ENCODE data around the gene ATF2. TPM values are rescaled to one million over a fixed set of nuclear protein-coding genes. Genes with fewer than 3 reads are reported as not detected.

ATF2 gene, protein sequence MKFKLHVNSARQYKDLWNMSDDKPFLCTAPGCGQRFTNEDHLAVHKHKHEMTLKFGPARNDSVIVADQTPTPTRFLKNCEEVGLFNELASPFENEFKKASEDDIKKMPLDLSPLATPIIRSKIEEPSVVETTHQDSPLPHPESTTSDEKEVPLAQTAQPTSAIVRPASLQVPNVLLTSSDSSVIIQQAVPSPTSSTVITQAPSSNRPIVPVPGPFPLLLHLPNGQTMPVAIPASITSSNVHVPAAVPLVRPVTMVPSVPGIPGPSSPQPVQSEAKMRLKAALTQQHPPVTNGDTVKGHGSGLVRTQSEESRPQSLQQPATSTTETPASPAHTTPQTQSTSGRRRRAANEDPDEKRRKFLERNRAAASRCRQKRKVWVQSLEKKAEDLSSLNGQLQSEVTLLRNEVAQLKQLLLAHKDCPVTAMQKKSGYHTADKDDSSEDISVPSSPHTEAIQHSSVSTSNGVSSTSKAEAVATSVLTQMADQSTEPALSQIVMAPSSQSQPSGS
- polyA plus RNA-seq (ENCODE audit: low read depth in 6 of 6) = 10 to 100 TPM; 22.9 to 42.8 (median 35.4) TPM

GRCh38 chr2:175167792-175168563, at the start of gene ATF2:
Gene ATF2 (minus strand): TSS chr2:175168203. CDS start chr2:175136443, 31,760 bp downstream.
- Mint-ChIP-seq H3K27me3 (no peaks in the 10 kb centered on the region), H3K36me3 (no peaks in the 10 kb centered on the region), H3K4me1 (peaks cover 22 to 34% (median 26%) of the 10 kb centered on the region in 3 donors), H3K9me3 (no peaks in the 10 kb centered on the region), H3K27ac (peak within 1 kb of the TSS; percentile 94 to 99 (median 96)), H3K4me3 (peak within 1 kb of the TSS; percentile 89 to 100 (median 96))
- ATAC-seq (ENCODE audit: low read depth in 2 of 2) = peak; percentile 87 to 88
- peak; percentile 98 for DNase-seq

GRCh38 chr2:175207741-175208438, 39.9 kb upstream of the ATF2 start:
- no peaks in the 10 kb centered on the region for H3K36me3 Mint-ChIP-seq
- H3K27ac Mint-ChIP-seq = no peak overlapping the region
- ATAC-seq (ENCODE audit: low read depth in 2 of 2) (no peak), DNase-seq (no peak)
- no peak overlapping the region for H3K4me3 Mint-ChIP-seq
- H3K27me3 Mint-ChIP-seq = peaks cover 10 to 23% (median 20%) of the 10 kb centered on the region in 3 donors
- no peaks in the 10 kb centered on the region for H3K4me1 Mint-ChIP-seq
- peaks cover 0 to 9% (median 4%) of the 10 kb centered on the region in 7 donors for H3K9me3 Mint-ChIP-seq

DNA sequence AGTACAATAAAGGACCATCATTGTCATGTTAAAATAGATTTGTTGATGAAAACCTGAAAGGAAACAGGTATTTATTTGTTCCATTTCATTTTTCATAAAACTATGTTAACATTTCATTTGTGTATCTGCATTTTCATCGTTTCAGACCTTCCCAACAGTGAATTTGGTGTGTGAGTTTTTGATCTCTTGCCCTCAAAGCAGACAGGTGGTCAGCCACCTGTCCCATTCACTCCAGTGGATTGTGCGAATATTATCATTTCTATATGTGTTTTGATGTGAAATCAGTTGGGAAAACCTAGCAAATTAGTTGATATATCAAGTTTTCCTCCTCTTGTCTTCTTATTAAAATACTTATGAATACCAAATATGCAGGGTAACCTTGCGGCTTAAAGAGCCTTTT, 38.9 kb upstream of the ATF2 start:
- ATAC-seq (ENCODE audit: low read depth in 2 of 2) = no peak
- H3K4me3 Mint-ChIP-seq = no peak overlapping the region
- H3K36me3 Mint-ChIP-seq = no peaks in the 10 kb centered on the region
- H3K4me1 Mint-ChIP-seq = no peaks in the 10 kb centered on the region
- H3K9me3 Mint-ChIP-seq = peaks cover 0 to 9% (median 4%) of the 10 kb centered on the region in 7 donors
- peaks cover 10 to 25% (median 22%) of the 10 kb centered on the region in 3 donors for H3K27me3 Mint-ChIP-seq
- DNase-seq = no peak
- H3K27ac Mint-ChIP-seq = no peak overlapping the region

DNA sequence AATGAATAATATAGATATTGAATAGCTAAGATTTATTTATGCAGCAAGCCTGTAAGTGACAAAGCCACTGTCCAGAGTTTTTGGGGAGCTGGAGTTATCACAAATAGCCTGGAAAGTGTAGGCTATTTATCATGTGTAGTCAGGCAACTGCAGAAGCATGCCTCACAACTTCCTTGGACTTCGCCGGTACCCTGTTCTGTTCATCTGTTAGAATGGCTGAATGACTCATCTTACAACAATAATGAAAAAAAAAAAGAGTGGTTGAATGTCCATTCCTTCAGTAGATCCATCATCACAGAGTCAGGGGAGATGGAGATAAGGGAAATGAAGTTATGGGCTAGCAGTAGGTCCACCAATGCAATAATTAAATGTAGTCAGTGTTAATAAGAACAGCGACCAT, 37.5 kb upstream of the ATF2 start:
- H3K4me1 Mint-ChIP-seq = no peaks in the 10 kb centered on the region
- DNase-seq (no peak), ATAC-seq (ENCODE audit: low read depth in 2 of 2) (no peak)
- no peak overlapping the region for H3K4me3 Mint-ChIP-seq
- H3K9me3 Mint-ChIP-seq = peaks cover 0 to under 1% (median 0%) of the 10 kb centered on the region in 7 donors
- no peaks in the 10 kb centered on the region for H3K36me3 Mint-ChIP-seq
- peaks cover 7 to 17% (median 16%) of the 10 kb centered on the region in 3 donors for H3K27me3 Mint-ChIP-seq
- H3K27ac Mint-ChIP-seq = no peak overlapping the region

DNA sequence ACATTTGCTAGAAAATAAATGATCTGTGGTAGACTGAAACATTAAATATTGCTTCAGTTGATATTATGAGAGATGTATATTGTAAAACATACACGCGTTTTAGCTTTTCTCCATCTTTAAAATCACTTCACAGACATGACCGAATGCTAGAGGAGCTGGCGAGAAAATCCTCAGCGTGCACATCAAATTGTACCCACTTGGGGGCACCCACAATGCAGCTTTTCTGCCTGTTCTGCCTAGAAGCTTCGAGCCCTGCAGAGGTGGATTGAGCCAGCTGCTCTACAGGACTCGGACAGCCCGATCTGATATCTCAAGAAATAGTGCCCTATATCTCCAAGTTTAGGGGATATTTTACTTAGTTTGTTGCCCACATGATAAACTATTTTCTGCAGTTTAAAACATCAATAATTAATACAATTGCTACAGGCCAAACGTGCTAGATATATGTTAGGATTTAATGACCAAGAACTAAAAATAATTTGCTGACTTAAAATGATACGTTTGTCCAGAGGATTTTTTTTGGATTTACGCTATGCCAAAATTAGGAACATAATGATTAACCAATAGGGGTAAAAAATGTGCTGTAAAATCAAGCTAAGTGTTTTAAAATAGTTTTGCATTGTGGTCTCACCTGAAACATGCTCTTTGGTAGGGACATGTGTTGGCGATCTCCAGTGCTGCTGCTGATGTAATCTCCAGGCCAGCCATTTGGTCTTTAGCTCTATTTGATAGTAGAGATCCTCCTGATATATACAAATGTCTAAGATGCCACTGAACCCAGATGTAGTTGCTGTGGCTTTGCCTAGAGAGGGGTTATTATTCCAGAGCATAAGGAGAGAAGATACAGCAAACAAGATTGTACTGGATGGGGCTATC, 35.9 kb upstream of the ATF2 start:
- Mint-ChIP-seq H3K4me3 (no peak overlapping the region), H3K36me3 (no peaks in the 10 kb centered on the region), H3K27ac (no peak overlapping the region)

DNA sequence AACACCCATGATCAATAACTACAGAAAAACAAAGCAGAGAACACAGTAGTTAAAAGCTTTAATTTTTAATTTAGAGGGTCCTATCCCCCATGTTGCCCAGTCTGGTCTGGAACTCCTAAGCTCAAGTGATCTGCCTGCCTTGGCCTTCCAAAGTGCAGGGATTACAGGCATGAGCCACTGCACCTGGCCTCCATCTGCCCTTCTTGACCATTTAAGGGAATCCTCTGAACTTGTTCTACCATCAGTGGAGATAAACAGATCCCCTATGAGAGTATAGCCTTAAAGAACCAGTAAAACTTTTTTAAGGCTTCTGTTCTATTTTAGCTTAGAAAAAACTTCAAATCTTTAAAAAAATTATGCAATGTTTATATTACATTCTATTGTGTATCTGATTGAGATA, 27.0 kb upstream of the ATF2 start:
- DNase-seq = no peak
- no peaks in the 10 kb centered on the region for H3K4me1 Mint-ChIP-seq
- no peak overlapping the region for H3K4me3 Mint-ChIP-seq
- no peaks in the 10 kb centered on the region for H3K36me3 Mint-ChIP-seq
- ATAC-seq (ENCODE audit: low read depth in 2 of 2) = no peak
- H3K9me3 Mint-ChIP-seq = peaks cover 0 to 20% (median 11%) of the 10 kb centered on the region in 7 donors
- no peak overlapping the region for H3K27ac Mint-ChIP-seq
- H3K27me3 Mint-ChIP-seq = peaks cover 44 to 60% (median 53%) of the 10 kb centered on the region in 3 donors

More for the DNA sequence above, 35.9 kb upstream of the ATF2 start:
- DNase-seq (peak; percentile 20), ATAC-seq (ENCODE audit: low read depth in 2 of 2) (peak; percentile 75 to 78)
- peaks cover 0 to 5% (median 0%) of the 10 kb centered on the region in 7 donors for H3K9me3 Mint-ChIP-seq
- H3K4me1 Mint-ChIP-seq = no peaks in the 10 kb centered on the region
- peaks cover 12 to 30% (median 27%) of the 10 kb centered on the region in 3 donors for H3K27me3 Mint-ChIP-seq

GRCh38 chr2:175188761-175189160, 20.8 kb upstream of the ATF2 start:
- no peak for ATAC-seq (ENCODE audit: low read depth in 2 of 2)
- peaks cover 0 to 20% (median 9%) of the 10 kb centered on the region in 7 donors for H3K9me3 Mint-ChIP-seq
- no peaks in the 10 kb centered on the region for H3K36me3 Mint-ChIP-seq
- H3K27ac Mint-ChIP-seq = no peak overlapping the region
- H3K4me1 Mint-ChIP-seq = no peaks in the 10 kb centered on the region
- no peak for DNase-seq
- peaks cover 23 to 35% (median 32%) of the 10 kb centered on the region in 3 donors for H3K27me3 Mint-ChIP-seq
- no peak overlapping the region for H3K4me3 Mint-ChIP-seq

GRCh38 chr2:175187378-175187777, 19.4 kb upstream of the ATF2 start:
- no peak for DNase-seq
- peak; percentile 30 to 35 for ATAC-seq (ENCODE audit: low read depth in 2 of 2)
- H3K4me3 Mint-ChIP-seq = no peak overlapping the region

DNA sequence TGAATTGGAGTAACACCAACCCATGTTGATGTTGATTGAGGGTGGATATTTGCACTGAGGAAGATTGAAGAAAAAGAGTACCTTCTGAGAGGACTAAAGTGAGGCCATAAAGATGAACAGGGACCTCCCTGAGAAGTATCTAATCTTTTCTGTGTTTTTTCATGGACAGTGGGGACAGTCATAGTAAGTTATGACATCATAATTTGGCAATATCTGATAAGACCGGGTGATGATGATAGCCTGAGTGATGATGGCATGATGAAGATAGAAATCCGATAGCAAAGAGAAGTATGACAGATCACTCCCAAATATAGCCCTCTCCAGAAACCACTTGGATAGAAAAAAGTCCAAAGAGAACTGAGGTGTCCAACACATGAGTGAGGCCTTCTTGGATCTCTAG, 15.7 kb upstream of the ATF2 start:
- Mint-ChIP-seq H3K4me3 (peak overlapping the region in 1 of 8 donors; percentile 58), H3K36me3 (peaks cover 8 to 9% of the 10 kb centered on the region in 2 donors), H3K9me3 (peaks cover 0 to 4% (median 0%) of the 10 kb centered on the region in 7 donors), H3K27ac (no peak overlapping the region), H3K4me1 (peaks cover 17 to 24% (median 18%) of the 10 kb centered on the region in 3 donors), H3K27me3 (peaks cover 7 to 14% (median 14%) of the 10 kb centered on the region in 3 donors)
- ATAC-seq (ENCODE audit: low read depth in 2 of 2) (no peak), DNase-seq (no peak)

More at GRCh38 chr2:175187378-175187777, 19.4 kb upstream of the ATF2 start:
- Mint-ChIP-seq H3K9me3 (peaks cover 0 to 14% (median 9%) of the 10 kb centered on the region in 7 donors), H3K27me3 (peaks cover 23 to 37% (median 28%) of the 10 kb centered on the region in 3 donors), H3K4me1 (peaks cover 0 to 1% (median 0%) of the 10 kb centered on the region in 3 donors), H3K27ac (no peak overlapping the region), H3K36me3 (no peaks in the 10 kb centered on the region)

- Mint-ChIP-seq H3K4me3 (peak overlapping the region; percentile 77 to 97 (median 94)), H3K4me1 (peaks cover 17 to 24% (median 18%) of the 10 kb centered on the region in 3 donors), H3K9me3 (peaks cover 0 to 4% (median 0%) of the 10 kb centered on the region in 7 donors), H3K36me3 (peaks cover 8 to 9% of the 10 kb centered on the region in 2 donors), H3K27me3 (peaks cover 0 to 9% (median 9%) of the 10 kb centered on the region in 3 donors), H3K27ac (peak overlapping the region; percentile 50 to 96 (median 84))
- no peak for ATAC-seq (ENCODE audit: low read depth in 2 of 2)
- DNase-seq = no peak
Observed at GRCh38 chr2:175181877-175182308, 13.9 kb upstream of the ATF2 start.

GRCh38 chr2:175181104-175181876, 13.3 kb upstream of the ATF2 start, which contains the start of gene ATP5MC3:
Gene ATP5MC3 (minus strand): TSS chr2:175181710. CDS start chr2:175181393, 317 bp downstream.
- peak within 1 kb of the TSS; percentile 86 to 97 (median 92) for H3K27ac Mint-ChIP-seq
- H3K27me3 Mint-ChIP-seq = peaks cover 0 to 9% (median 9%) of the 10 kb centered on the region in 3 donors
- peaks cover 0 to 4% (median 0%) of the 10 kb centered on the region in 7 donors for H3K9me3 Mint-ChIP-seq
- peak within 1 kb of the TSS; percentile 77 to 97 (median 94) for H3K4me3 Mint-ChIP-seq
- peaks cover 8 to 9% of the 10 kb centered on the region in 2 donors for H3K36me3 Mint-ChIP-seq
- H3K4me1 Mint-ChIP-seq = peaks cover 20 to 24% (median 23%) of the 10 kb centered on the region in 3 donors
- DNase-seq = peak; percentile 91
- peak; percentile 94 to 95 for ATAC-seq (ENCODE audit: low read depth in 2 of 2)
